Upper lobe of left lung (tissue), 6 donors: ENCODE measurements around the gene MT1B. TPM values are rescaled to one million over a fixed set of nuclear protein-coding genes. Genes with fewer than 3 reads are reported as not detected.

Experiments used
- ATAC-seq, 2 donors: fragments of 200-7000 bp; cut with Tn5 transposase; one replicate each; pipeline ENCODE4 v1.9.1; 2022; ENCODE audit warnings: mild to moderate bottlenecking in 2 of 2, moderate library complexity in 2 of 2; ENCODE audit not compliant: low FRiP score in 2 of 2
- DNase-seq, 2 donors: peaks; one replicate each; pipeline ENCODE4 v3.0.0-alpha.2; 2019 to 2020
- H3K27ac ChIP-seq, 4 donors: fragments of 200-600 bp; sonication (generic); one replicate each; pipeline ENCODE4 v1.5.1; 2016 to 2019
- H3K27me3 ChIP-seq, 4 donors: fragments of 200-600 bp; sonication (generic); one replicate each; pipeline ENCODE4 v1.5.1; 2017 to 2019
- H3K36me3 ChIP-seq, 4 donors: fragments of 200-600 bp; sonication (generic); one replicate each; pipeline ENCODE4 v1.5.1; 2016 to 2019
- H3K4me1 ChIP-seq, 4 donors: fragments of 200-600 bp; sonication (generic); one replicate each; pipeline ENCODE4 v1.5.1; 2018 to 2019
- H3K4me3 ChIP-seq, 4 donors: fragments of 200-600 bp; sonication (generic); one replicate each; pipeline ENCODE4 v1.5.1; 2017 to 2019; ENCODE audit warnings: mild to moderate bottlenecking in 2 of 4, moderate library complexity in 1 of 4
- H3K9me3 ChIP-seq, 4 donors: fragments of 200-600 bp; sonication (generic); one replicate each; pipeline ENCODE4 v1.5.1; 2018 to 2019
- EP300 ChIP-seq, 4 donors: sonication (generic); formaldehyde crosslinking; IDR thresholded peaks; one replicate each; pipeline ENCODE4 v1.5.1; 2017; ENCODE audit warnings: antibody characterized with exemption in 4 of 4, control low read depth in 2 of 4
- POLR2A ChIP-seq, 4 donors: fragments of 450-650 bp; IDR thresholded peaks; one replicate each; pipeline ENCODE4 v1.5.1; 2016 to 2017; ENCODE audit warnings: antibody characterized with exemption in 4 of 4, mild to moderate bottlenecking in 2 of 4
- POLR2AphosphoS5 ChIP-seq, 2 donors: sonication (generic); formaldehyde crosslinking; IDR thresholded peaks; one replicate each; pipeline ENCODE4 v1.5.1; 2017; ENCODE audit warnings: antibody characterized with exemption in 2 of 2
- WGBS, 2 donors: methylation state at CpG; one replicate each; pipeline ENCODE4 v1.1.5; 2017 to 2018; 5-methylcytosine and 5-hydroxymethylcytosine counted together
- total RNA-seq, 6 donors: library from RNA; depleted of rRNA in 4 of 6; stranded (reverse); fragments of >200 nt in 4 of 6; gene quantifications; one replicate each; pipeline versions ENCODE4 v1.1.0 to v1.2.1, GENCODE V29; 2016 to 2021
- TF ChIP-seq, protein P1 (sequence below), 6 experiments: fragments of 450-650 bp in 4 of 6; fragments of 200-600 bp in 2 of 6; sonication (generic) in 2 of 6; IDR thresholded peaks; one replicate each; pipeline ENCODE4 v1.5.1; 2016 to 2019; ENCODE audit warnings: antibody characterized with exemption in 6 of 6
- donor health status: DM: no; HTN: no; CAD: no; lungs with moderate emphysema.
- donor health status: DM: no; HTN: yes; CAD: no; lungs with severe emphysema.

The MT1B gene
- total RNA-seq, 6 donors from 2014 or later = not detected

DNA sequence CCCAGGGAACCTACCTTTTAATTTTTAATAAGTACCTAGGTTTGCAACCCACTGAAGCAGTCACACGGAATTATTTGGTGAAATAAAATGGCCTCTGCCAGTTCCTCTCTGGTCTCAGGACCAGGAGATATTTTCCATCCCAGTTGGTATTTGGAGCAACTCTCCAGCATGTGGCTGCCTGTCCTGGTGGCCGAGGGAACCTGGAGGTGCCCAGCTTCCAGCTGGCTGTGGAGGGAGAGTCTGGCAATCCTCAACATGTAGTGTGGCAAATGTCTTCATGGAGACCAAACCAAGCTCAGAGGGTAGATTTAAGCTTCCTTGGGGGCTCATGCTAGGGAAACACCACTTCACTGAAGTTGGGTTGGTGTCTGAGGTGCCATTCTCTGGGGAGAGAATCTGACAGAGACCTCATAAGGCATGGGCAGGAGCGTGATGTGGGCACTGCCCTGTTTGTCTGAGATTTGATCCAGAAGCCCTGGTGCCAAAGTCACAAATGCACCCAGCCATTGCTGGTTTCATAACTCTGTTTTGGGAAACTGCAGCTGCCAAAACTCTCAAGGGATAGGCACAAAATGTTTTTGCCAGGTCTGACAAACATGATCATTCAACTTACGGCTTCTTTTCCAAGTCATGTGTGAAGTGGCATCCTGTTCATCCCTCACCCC is 33.4 kb downstream of the MT1B start:
- no peaks in the 10 kb centered on the region for H3K9me3 ChIP-seq
- no peaks in the 10 kb centered on the region for H3K36me3 ChIP-seq
- WGBS, 2 donors = 89 to 91% methylated on average over 4 of the region's 4 CpGs
- ATAC-seq (no peak), DNase-seq (no peak)
- TF ChIP-seq POLR2AphosphoS5 (IDR thresholded peaks at IDR 0.05) (peak; percentile 7 to 11), POLR2A (IDR thresholded peaks at IDR 0.05) (no peak)
- peak overlapping the region in 1 of 4 donors; percentile 66 for H3K4me3 ChIP-seq
- H3K27ac ChIP-seq = peak overlapping the region in 2 of 4 donors; percentile 4 to 89
- no peaks in the 10 kb centered on the region for H3K27me3 ChIP-seq
- H3K4me1 ChIP-seq = peaks cover 13 to 25% (median 21%) of the 10 kb centered on the region in 4 donors

DNA sequence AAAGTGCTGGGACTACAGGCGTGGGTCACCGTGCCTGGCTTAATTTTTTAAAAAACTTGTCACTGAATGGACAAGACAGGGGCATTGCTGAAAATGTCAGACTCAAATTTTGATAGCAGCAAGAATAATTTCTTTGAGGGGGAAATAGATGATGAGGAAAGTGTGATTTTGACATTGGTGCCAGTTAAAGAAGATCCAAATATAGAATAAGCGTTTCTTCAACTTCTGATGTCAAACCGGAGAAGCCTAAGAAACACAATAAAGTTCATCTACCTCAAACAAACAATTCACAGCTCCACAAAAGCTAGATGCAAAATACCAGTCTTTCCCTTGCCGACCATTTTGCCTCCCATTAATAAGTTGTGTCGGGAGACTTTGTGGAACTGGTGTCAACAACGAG is 35.1 kb downstream of the MT1B start:
- Histone ChIP-seq H3K4me3 (no peak overlapping the region), H3K27ac (no peak overlapping the region), H3K4me1 (peaks cover 5 to 19% (median 15%) of the 10 kb centered on the region in 4 donors), H3K9me3 (no peaks in the 10 kb centered on the region), H3K36me3 (no peaks in the 10 kb centered on the region), H3K27me3 (no peaks in the 10 kb centered on the region)
- ATAC-seq (no peak), DNase-seq (no peak)
- WGBS, 2 donors = 96 to 99% methylated on average over 7 of the region's 7 CpGs
- TF ChIP-seq POLR2AphosphoS5 (IDR thresholded peaks at IDR 0.05) = no peak
- TF ChIP-seq POLR2A (IDR thresholded peaks at IDR 0.05) = no peak
- TF ChIP-seq, protein P1, sequence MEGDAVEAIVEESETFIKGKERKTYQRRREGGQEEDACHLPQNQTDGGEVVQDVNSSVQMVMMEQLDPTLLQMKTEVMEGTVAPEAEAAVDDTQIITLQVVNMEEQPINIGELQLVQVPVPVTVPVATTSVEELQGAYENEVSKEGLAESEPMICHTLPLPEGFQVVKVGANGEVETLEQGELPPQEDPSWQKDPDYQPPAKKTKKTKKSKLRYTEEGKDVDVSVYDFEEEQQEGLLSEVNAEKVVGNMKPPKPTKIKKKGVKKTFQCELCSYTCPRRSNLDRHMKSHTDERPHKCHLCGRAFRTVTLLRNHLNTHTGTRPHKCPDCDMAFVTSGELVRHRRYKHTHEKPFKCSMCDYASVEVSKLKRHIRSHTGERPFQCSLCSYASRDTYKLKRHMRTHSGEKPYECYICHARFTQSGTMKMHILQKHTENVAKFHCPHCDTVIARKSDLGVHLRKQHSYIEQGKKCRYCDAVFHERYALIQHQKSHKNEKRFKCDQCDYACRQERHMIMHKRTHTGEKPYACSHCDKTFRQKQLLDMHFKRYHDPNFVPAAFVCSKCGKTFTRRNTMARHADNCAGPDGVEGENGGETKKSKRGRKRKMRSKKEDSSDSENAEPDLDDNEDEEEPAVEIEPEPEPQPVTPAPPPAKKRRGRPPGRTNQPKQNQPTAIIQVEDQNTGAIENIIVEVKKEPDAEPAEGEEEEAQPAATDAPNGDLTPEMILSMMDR (IDR thresholded peaks at IDR 0.05) = no peak

DNA sequence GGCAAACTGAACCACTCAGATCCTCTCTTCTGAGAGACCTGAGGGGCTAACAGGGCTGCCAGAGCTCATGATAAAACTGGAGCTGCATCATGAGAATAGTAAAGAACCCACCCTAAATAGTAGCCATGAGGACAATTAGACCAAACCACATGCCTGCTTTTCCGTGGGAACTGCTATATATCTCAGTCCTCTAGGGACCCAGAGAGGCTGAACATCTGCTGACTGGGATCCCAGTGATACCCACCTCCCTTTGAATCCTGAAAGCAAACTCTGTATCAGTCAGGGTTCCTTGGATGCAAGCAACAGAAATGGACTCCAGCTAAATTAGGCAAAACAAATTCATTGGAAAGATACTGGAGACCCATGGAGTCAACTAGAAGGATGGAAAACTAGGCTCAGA is 37.1 kb downstream of the MT1B start:
- Histone ChIP-seq H3K27me3 (no peaks in the 10 kb centered on the region), H3K36me3 (no peaks in the 10 kb centered on the region), H3K27ac (no peak overlapping the region), H3K4me1 (peaks cover under 1 to 1% (median 1%) of the 10 kb centered on the region in 4 donors), H3K4me3 (no peak overlapping the region), H3K9me3 (no peaks in the 10 kb centered on the region)
- TF ChIP-seq POLR2AphosphoS5 (IDR thresholded peaks at IDR 0.05) (no peak), EP300 (IDR thresholded peaks at IDR 0.05) (no peak), POLR2A (IDR thresholded peaks at IDR 0.05) (no peak)
- TF ChIP-seq, protein P1 (IDR thresholded peaks at IDR 0.05) = no peak
- ATAC-seq (no peak), DNase-seq (no peak)
- 78 to 83% methylated on average over 1 of the region's 1 CpG for WGBS, 2 donors

DNA sequence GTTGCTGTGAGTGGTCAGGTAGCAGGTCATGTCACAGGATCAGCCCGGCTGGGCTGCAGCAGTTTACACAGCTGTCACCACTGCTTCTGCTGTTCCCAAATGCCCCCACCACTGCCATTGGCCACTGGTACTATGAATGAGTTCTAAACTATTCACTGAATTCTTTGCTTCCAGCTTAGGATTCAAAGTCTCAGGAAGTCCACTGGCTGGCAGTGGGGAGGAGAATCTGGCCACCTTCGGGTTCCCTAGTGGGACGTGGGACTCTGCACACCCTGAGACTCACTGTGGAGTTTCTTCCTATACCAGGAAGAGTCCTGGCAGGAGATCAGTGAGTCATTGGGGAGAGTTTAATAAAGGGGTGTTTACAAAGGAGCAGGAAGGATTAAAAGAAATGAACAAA is 37.5 kb downstream of the MT1B start:
- H3K4me3 ChIP-seq = no peak overlapping the region
- DNase-seq (no peak), ATAC-seq (no peak)
- TF ChIP-seq POLR2A (IDR thresholded peaks at IDR 0.05) (no peak), EP300 (IDR thresholded peaks at IDR 0.05) (no peak), POLR2AphosphoS5 (IDR thresholded peaks at IDR 0.05) (no peak)
- TF ChIP-seq, protein P1 (IDR thresholded peaks at IDR 0.05) = no peak
- H3K4me1 ChIP-seq = no peaks in the 10 kb centered on the region
- WGBS, 2 donors = 64% methylated on average over 3 of the region's 3 CpGs
- H3K9me3 ChIP-seq = no peaks in the 10 kb centered on the region
- H3K27me3 ChIP-seq = no peaks in the 10 kb centered on the region
- H3K36me3 ChIP-seq = no peaks in the 10 kb centered on the region
- no peak overlapping the region for H3K27ac ChIP-seq

DNA sequence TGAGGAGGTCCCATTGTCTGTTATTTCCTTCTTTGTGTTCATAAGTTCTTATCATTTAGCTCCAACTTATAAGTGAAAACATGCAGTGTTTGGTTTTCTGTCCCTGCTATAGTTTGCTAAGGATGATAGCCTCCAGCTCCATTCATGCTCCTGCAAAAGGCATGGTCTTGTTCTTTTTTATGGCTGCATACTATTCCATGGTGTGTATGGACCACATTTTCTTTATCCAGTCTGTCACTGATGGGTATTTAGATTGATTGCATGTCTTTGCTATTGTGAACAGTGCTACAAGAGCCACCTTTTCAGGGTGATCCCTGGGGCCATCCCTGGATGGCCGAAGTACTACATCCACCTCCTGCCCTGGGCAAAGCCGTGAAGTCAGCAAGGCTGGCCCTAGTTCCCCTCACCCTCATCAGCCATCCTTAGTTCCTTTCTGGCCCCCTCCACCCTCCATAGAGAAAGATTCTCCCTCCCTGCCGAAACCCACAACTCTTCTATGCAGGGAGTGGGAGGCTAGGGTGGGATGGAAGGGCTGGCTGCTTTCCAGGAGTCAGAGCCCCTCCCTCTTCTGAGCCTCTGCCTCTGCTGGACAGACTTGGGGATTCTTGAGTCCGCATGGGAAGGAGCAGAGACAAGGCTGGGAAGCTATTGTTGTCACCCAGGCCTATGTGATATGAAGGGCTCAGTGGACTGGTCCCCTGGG is 38.9 kb downstream of the MT1B start:
- DNase-seq = no peak
- no peaks in the 10 kb centered on the region for H3K4me1 ChIP-seq
- no peaks in the 10 kb centered on the region for H3K27me3 ChIP-seq
- TF ChIP-seq POLR2AphosphoS5 (IDR thresholded peaks at IDR 0.05) = no peak
- H3K27ac ChIP-seq = no peak overlapping the region
- no peaks in the 10 kb centered on the region for H3K36me3 ChIP-seq
- H3K4me3 ChIP-seq = no peak overlapping the region
- no peak for ATAC-seq
- 75 to 79% methylated on average over 3 to 4 of the region's 4 CpGs for WGBS, 2 donors
- no peaks in the 10 kb centered on the region for H3K9me3 ChIP-seq
